ENCODE data around the gene MTHFSD.

DNA sequence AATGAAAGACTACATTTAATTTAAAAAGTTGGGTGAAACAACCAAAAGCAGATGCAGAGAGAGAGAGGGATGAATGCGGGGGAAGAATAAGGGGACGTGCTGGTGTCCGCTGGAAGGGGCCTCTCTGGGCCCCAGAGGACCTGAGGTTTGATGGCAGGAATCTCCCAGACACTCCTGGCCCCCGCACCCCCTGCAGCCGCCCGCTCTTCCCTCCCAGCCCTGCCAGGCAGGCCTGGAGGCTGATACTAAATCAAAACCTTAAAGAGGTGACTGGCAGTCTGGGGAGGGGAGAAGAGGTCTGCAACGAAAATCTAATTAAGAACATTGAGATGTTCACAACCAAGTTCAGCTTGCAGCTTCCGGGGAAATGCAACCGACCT lies 25.7 kb upstream of the MTHFSD start:
- TF ChIP-seq CTCF (IDR thresholded peaks at IDR 0.05) (no peak), POLR2A (IDR thresholded peaks at IDR 0.05) (no peak)

Measured in ovary (tissue), 3 donors.